Measurements from ENCODE around the gene LIPG.
A peak's percentile ranks its signal among the peaks of the same experiment; 100 is the strongest.
"Not testable (repeated sequence)": the region's sequence is repeated elsewhere in the genome, so short reads cannot be mapped to it uniquely, and the experiment has no call there.

LIPG gene

DNA sequence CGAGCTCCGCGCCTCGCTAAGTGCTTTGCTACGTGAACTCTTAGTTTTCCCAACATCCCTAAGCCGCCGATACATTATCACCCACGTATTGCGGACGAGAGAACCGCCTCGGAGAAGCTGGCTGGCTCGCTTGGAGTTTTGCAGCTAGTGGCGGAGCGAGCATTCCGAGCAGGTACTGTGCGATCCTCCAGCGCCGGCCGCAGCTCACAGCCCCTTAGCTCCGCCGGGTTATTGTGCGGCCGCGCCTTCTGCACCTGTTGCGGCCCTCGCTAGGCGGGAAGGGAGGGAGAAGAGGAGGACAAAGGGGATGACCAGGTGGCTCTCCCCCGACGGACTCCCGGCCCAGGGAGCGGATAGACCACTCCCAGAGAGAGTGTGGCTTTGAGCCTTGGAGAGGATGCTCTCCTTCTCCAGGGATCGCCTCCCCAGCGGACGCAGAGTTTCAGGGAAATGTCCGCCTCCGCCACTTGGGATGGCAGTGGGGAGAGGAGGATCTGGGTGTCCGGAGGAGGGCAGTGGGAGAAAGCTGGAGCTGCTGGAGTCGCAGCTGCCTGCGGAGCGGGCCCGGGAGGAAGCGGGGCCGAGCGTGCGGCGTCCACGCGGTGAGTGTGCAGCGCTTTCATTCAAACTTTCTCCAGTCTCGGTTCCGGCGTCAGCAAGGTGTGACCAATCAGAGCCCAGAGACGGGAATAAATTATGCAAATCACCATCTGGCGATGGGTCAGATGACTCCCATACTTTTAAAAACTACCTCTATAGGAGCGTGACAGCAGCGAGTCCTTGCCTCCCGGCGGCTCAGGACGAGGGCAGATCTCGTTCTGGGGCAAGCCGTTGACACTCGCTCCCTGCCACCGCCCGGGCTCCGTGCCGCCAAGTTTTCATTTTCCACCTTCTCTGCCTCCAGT is at the start of gene LIPG:
LIPG (plus strand) TSS at position 769 of the 905 bp plus-strand sequence. CDS start 252 bp downstream, outside the sequence.
- DNase-seq: peak; percentile 72

DNA sequence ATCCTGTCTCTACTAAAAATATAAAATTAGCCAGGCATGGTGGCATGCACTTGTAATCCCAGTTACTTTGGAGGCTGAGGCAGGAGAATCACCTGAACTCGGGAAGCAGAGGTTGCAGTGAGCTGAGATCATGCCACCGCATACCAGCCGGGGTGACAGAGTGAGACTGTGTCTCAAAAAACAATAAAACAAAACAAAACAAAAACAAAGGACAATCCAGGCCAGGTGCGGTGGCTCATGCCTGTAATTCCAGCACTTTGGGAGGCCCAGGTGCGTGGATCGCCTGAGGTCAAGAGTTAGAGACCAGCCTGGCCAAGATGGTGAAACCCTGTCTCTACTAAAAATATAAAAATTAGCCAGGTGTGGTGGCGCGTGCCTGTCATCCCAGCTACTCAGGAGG is 49.0 kb upstream of the LIPG start:
- DNase-seq: not testable (repeated sequence)

DNA sequence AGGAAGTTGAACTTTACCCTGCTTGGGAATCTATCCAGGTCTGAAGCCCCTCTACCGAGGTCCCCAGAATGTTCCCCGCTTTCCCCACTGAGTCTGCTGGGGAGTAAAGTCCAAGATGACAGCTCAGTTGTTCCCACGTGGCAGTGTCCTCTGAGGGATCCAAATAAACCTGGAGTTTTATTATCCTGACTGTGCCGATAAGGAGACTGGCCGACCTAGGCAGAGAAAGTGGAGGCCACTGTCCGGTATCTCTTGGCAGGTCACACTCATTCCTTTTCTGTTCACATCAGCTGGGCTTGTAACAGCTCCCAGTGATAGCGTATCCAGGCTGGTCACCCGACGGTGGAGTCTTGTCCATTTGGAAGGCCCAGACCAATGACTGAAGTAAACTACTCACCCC is 47.3 kb upstream of the LIPG start:
- DNase-seq: no peak

DNA sequence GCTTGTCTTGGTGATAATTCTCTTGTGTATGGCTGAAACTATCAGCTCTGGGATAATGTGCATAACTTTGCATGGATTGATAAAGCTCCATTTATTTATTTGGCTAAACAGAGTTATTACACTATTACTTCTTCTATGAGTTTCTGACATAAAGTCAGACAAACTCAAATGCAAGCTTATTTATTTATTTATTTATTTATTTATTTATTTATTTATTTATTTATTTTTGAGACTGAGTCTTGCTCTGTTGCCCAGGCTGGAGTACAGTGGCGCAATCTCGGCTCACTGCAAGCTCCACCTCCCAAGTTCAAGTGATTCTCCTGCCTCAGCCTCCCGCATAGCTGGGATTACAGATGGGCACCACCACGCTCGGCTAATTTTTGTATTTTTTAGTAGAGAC is 46.9 kb upstream of the LIPG start:
- not testable (repeated sequence) for DNase-seq

DNA sequence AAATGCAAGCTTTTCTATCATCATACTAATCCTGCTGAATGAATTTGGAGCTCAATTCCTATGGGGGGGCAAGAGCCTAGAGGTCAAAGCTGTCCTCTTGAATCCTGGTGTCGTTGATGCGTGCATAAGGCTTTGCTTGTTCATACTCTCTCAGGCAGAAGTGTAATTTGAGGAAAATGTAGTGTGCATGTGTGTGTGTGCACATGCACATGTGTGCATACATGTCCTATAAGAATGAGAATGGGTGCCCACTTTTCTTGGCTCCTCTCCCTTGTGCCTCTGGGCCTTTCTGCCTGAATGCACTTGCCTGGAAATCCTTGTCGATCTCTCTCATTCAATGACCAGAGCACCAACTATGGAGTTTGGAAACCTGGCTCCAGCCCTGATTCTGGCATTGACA is 46.3 kb upstream of the LIPG start:
- DNase-seq: no peak

DNA sequence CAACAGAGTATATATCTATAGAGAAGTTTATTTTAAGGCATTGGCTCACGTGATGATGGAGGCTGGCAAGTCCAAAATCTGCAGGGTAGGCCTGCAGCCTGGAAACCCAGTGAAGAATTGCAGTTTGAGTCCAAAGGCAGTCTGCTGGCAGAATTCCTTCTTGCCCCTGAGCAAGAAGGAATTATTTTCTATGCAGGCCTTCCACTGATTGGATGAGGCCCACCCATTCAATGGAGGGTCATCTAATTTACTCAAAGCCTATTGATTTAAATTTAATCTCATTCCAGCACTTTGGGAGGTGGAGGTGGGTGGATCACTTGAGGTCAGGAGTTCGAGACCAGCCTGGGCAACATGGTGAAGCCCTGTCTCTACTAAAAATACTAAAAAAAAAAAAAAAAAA is 44.4 kb upstream of the LIPG start:
- no peak for DNase-seq

DNA sequence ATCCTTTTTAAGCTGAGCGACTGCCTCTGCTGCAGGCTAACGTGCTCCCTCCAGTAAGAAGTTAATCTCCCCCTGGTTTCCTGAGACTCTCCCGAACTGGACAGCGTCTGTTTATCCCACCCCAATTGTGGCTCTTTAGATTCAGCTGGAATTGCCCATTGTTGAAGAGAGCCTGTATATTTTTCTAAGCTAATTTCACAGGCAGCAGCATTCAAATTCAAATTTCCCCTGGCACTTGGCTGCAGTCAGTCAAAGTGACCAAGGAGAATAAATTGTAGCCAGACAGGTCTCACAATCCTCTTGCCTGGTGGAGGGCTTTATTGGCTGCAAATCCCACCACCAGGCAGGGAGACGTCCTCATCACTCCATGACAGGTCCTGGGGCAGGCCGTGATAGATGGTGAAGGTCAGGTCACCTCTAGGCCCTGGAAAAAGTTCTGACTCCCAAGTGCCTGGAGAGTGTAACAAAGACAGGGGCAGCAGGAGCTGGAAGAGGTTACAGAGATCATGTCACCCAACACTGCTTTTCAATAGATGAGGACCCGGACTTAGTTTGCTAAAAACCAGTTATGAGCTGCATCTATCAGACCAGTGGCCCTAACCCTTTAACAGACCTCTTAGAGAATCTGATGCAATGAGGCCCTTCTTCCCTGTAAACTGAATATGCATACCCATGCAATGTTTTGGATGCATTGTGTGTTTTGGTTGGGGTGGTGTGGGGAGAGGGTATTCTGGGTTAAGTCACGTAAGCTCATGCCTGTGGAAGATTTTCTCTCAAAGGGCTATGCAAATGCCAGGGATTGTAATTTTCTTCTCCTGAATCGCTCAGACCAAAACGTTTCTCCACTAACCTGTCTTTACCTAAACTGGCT is 42.5 kb upstream of the LIPG start:
- no peak for DNase-seq

DNA sequence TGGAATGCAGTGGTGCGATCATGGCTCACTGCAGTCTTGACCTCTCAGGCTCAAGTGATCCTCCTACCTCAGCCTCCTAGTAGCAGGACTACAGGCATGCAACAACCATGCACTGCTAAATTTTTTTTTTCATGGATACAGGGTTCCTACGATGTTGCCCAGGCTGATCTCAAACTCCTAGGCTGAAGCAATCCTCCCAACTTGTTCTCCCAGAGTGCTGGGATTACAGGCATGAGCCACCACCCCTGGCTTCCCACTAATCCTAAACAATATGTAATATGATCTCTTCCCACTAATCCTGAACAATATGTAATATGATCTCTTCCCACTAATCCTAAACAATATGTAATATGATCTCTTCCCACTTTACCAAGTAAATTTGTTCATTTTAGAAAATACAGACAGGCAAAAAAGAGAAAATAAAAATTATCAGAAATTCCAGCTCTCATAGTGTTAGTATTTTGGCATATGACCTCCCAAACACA is 41.2 kb upstream of the LIPG start:
- DNase-seq: no peak

DNA sequence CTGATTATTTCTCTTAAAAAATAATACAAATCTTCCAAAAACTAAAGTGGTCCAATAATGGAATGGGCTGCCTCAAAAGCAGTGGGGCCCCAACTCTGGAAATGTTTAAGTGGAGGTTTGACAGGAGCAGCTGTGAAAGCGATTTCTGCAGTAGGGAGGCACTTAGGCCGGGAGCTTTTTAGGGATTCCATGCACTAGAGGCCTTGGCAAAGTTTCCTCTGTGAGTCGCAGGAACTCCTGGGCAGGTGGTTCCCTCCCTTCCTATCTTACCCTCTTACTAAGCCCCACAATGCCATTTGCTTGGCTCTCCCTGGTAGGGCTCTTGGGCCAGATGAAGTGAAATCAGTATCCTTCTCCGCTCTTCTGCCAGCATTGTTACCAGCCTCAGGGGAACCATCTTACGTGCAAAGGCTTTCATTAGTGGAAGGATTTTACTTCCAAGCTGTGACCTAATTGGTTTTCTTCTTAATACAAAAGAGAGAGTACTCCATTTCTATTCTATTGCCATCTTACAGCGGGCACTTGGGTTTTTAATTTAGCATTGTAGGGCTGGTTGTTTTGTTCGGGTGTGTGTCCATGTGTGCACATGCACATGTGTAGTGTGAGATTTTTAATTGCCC is 40.5 kb upstream of the LIPG start:
- DNase-seq: no peak

DNA sequence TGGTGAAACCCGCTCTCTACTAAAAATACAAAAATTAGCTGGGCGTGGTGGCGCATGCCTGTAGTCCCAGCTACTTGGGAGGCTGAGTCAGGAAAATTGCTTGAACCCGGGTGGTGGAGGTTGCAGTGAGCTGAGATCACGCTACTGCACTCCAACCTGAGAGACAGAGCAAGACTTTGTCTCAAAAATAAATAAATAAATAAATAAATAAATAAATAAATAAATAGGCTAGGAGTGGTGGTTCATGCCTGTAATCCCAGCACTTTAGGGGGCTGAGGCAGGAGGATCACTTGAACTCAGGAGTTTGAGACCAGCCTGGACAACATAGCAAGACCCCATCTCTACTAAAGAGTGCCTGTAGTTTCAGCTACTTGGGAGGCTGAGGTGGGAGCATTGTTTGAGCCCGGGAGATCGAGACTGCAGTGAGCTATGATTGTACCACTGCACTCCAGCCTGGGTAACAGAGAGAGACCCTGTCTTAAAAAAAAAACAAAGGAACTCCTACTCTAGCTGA is 38.2 kb upstream of the LIPG start:
- DNase-seq: not testable (repeated sequence)

DNA sequence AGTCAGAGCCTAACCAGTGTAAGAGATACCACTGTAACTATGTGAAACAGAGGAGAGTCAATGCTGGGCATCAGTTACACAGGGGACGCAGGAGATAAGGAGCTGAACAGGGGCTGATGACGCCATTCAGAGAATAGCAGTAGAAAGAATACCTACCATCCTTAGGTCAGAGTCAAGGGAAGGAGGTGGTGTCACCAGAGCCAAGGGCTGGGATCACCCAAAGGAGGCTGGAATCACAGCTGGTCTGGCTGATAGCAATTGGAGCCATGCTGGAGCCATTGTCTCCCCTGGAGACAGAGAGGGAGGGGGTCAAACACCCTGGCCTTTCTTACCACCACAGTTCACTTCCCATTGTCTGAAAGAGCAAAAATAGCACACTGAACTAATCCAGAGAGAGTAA is 37.5 kb upstream of the LIPG start:
- no peak for DNase-seq

DNA sequence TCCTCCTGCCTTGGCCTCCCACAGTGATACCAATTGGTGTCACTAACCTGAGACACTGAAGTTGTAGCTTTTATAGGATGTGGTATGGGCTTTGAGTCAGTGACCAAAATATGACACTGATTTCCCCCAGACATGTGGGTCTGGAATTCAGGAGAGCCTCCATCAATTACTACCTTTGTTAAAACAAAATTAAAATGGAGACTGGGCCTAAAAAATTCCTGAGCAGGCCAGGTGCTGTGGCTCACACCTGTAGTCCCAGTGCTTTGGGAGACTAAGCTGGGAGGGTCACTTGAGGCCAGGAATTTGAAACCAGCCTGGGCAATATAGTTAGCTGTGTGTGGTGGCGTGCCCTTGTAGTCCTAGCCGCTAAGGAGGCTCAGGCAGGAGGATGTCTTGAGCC is 36.9 kb upstream of the LIPG start:
- no peak for DNase-seq

DNA sequence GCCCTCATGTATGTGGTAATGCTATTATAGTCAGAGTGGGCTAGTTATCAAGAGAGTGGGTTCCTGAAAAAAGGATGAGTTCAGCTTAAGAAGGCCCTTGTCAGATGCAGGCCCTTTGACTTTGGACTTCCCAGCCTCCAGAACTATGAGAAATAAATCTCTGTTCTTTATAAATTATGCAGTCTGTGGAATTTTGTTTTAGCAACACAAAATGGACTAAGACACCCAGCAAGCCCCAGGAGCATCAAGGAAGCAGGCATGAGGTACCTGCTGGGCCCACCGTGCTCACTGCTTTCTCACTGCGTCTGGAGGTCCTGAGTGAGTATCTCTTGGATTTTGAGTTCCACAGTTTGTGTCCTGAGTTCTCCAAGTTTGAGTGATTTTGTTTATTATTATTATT is 35.9 kb upstream of the LIPG start:
- no peak for DNase-seq

DNA sequence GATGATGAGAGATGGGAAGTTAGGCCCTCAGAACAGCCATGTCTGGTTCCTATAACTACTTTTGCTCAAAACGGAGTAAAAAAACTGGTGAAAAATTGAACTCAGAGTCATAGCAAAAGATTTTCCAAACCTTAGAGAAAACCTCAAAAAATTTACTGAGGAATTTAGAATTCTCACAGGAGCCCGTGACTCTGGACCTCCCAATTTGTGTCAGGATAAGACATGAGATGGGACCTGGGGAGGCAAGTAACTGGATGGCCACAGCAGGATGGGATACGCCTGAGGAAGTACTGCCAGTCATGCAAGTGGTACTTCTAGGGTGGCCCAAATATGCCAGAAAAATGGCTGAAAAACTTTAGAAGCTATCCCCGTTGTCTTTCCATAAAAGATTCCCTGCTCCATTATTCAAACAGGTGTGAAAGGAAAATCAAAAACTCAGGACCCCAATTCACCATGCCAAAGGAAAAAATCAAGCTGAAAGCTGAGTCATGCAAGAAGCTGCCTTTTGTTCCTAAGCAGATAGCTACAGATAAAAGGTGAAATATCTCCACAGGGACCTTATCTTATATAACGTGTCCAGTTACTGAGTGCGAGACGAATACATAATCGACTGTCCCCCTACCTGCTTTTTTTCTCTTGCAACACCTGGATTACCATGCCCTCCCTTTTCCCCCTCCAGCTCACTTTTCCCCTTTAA is 34.1 kb upstream of the LIPG start:
- DNase-seq: no peak

DNA sequence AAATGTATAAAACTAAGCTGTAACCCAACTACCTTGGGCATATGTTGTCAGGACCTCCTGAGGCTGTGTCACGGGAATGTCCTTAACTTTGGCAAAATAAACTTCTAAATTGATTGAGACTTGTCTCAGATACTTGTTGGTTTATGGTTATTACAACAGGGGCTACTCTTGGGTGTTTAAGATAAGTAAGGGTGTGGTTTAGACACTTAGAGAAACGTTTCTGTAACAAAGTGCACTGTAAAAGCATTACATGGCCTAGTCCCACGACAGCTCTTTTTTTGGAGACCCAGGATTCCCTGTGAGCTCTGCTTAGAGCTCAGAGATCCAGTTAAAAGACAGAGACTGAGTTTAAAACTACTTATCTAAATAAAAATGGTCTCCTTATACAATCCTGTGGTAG is 32.3 kb upstream of the LIPG start:
- DNase-seq: no peak

DNA sequence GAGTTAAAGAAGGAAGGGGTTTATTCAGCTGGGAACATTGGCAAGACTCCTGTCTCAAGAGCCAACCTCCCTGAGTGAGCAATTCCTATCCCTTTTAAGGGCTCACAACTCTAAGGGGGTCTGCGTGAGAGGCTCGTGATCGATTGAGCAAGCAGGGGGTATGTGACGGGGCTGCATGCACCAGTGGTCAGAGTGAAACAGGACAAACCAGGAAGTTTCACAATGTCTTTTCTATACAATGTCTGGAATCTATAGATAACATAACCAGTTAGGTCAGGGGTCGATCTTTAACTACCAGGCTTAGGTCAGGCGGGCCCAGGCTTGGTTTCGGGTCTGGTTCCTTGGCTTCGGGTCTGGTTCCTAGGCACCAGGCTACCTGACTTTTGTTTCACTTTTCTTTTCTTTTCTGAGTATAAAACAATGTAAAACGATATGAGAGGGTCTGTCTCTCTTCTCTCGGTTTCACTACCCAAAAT is 30.1 kb upstream of the LIPG start:
- no peak for DNase-seq

DNA sequence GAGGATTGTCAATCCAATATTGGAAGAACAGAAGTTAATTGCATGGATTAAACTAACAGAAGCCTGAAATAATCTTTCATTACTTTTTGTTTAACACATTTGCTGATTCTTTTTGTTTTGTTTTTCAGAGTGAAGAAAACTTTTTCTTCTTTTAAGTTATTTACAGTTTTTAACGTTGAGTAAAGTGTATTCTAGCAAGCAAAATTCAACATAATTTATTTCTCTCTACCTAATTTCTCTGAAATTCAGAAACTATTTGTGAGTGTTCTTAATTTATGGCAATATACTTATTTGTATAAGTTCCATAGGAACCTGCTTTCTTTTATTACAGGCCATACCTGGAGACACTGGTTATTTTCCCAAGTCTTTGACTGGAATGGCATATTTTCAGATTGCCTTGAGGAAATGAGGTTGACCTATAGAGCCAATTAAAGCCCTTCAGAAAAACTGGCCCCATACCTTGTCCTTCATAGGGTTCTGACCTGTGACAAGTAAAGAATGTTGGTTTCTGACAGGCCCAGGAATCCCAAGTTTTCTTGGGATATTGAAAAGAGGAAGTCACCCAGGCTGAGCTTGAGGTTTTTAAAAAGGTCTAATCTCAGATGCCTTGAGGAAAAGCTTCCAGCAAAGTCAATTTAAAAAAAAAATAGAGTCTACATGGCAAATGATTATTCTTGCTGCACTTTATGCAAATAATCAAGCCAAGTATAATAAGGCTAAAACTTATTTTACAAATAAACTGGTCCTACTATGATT is 26.8 kb upstream of the LIPG start:
- no peak for DNase-seq

DNA sequence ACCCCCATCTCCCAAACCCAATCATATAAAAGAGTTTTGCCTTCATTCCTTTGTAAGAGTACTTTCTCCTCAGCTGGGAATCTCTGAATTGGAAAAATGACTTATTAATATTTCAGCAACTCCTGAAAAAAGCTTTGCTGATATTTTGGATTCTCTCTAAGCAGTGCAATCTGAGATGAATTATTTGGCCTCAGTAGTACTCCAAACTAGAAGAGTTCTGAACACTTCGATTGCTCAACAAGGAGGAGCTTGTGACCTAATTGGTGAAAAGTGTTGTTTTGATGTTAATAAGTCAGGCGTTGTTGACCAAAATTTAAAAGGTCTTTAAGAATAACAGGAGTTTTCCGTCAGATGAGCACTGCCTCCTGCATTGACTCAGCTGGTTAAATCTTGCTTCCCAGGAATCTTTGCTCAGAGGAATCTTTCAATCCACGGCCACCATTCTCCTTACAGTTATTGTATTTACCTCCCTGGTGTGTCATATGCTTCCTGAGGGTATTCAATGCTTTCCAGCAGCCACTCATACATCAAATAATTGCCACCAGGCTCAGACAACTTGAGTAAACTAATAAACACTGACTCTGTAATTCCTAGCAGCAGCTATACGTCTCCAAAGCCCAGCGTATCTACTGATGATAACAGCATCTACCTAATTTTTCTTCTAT is 24.5 kb upstream of the LIPG start:
- no peak for DNase-seq

DNA sequence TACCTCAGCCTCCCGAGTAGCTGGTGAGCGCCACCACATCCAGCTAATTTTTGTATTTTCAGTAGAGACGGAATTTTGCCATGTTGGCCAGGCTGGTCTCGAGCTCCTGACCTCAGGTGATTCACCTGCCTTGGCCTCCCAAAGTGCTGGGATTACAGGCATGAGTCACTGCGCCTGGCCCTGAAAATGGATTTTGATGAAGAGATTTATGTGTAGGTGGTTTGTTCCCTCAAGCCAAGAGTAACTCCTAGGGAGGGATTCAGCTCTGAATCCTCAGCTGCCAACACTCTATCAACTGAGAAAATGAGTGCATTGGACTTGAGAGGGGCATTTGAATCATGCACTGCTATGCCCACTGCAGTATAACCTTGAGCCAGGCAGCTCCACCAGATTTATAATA is 17.5 kb upstream of the LIPG start:
- DNase-seq: no peak

DNA sequence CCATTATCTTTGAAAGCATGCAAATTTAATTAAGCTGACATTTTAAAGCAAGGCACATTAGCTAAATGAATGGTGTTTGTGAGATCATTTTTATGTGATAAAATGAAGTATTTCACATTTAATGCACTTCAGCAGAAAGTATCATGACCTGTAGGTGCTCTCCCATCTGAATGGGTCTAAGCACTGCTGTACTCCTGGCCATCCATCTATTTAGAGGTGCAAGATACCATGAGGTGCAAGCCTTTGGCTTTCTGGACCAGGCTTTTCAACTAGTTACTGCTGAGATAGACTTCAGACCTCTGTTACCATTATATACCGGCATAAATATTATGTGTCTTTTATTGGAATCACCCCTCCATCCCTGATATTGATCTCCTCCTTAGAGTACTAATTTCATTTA is 15.6 kb upstream of the LIPG start:
- DNase-seq: no peak

DNA sequence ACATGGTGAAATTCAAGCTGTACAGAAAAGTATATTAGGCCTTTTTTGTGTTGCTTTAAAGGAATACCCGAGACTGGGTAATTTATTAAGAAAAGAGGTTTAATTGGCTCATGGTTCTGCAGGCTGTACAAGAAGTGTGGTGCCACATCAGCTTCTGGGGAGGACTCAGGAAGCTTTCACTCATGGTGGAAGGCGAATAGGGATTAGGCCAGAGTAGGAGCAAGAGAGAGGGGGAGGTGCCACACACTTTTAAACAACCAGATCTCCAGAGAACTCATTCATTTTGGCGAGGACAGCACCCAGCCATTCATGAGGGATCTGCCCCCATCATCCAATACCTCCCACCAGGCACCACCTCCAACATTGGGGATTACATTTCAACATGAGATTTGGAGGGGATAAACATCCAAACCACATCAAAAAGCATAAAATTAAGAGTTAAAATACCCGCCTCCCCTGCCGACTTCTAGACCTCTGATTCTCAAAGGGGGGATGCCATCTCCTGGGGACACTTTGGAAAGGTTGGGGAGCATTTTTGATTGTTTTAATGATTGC is 15.1 kb upstream of the LIPG start:
- DNase-seq: no peak

Measured in activated CD4-positive, alpha-beta T cell treated with anti-CD3 and anti-CD28 coated beads for 48 hours (primary cell).